ENCODE results near the gene MLEC.

MLEC gene

DNA sequence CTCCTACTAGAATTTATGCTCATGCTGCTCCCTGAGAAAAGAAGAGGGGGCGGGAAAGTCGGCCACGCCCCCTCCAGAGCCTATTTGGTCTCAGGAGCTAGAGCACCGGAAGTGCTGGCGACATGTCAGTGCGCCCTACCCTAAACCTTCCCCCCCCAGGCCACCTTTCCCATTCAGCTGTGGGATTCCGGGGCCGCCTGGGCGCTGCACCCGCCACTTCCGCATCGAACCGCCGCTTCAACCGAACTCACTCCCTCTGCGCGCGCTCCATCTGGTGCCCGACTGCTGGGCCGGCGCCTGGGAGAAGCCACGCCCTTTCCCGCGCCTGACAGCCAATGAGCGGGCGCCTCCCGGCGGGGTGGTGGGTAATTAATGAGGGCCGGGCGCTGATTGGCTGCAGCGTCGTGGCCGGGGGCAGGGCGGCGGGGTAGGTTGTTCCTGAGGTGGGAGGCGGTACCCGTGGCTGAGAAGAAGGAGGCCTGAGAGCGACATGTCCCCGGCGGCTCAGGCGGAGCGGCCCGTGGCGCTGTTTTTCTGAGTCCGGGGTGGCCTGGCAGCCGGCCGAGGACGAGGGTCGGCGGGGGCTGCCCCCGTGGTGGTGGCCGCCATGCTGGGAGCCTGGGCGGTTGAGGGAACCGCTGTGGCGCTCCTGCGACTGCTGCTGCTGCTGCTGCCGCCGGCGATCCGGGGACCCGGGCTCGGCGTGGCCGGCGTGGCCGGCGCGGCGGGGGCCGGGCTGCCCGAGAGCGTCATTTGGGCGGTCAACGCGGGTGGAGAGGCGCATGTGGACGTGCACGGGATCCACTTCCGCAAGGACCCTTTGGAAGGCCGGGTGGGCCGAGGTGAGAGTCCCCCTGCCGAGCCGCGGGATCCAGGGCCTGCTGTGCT, at the start of gene MLEC:
MLEC (plus strand) TSS at position 460 of the 888 bp plus-strand sequence; CDS start at position 608, 148 bp downstream.
- DNase-seq (ENCODE audit: low read depth) = peak; percentile 98

GRCh38 chr12:120639771-120640721, 46.9 kb upstream of the MLEC start, which contains the start of gene CABP1:
TSS of gene CABP1 (plus strand) at chr12:120640626. CDS start at chr12:120640686, 60 bp downstream.
- DNase-seq (ENCODE audit: low read depth) = peak; percentile 64

DNA sequence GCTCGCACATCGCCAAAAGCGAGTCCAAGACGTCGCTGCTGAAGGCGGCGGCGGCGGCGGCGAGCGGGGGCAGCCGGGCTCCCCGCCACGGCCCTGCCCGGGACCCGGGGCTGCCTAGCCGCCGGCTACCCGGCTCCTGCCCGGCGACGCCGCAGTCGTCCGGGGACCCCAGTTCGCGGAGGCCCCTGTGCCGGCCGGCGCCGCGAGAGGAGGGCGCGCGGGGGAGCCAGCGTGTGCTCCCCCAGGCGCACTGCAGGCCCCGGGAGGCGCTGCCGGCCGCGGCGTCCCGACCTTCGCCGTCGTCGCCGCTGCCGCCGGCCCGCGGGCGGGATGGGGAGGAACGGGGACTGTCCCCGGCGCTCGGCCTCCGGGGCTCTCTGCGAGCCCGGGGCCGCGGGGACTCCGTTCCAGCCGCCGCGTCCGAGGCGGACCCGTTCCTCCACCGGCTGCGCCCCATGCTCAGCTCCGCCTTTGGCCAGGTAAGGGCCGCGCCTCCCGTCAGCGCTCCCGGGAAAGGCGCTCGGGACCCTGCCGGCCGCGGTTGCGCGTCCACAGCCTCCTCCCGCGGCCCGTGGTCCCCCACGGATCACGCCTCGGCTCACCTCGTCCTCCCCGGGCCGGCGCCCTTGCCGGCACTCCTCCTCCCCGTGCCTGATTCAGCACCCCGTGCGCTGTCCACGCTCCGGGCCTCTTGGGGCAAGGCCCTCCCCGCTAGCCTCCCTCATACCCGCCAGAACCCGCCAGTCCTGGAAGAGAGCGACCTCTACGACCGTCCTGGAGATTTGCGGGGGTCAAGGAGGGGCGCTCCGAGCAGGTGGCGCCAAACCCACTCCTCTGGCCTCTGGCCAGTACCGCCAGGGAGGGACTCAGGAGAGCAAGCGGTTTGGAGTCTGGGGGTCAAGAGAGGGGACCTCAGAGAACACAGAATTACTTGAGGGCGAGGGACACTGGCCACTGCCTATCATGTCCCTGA, 45.8 kb upstream of the MLEC start:
- peak; percentile 20 for DNase-seq (ENCODE audit: low read depth)

DNA sequence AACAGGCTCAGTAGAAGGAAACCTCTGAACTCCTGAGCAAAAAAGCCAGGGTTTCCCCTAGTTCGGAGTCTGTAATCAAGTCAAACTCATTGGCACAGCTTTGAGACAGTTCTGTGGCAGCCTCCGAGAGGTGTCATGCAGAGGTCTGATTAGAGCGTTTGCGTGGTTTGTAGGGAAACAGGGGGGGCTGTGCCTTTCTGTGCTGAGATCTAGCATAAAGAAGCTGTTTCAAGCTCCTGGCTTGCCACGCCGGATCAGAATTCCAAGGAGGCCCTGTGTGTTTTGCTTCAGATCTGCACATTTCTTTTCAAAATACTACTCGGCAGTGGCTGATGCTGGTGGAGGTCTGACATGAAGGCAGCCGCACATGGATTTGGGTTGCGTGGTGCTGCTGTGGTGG, 44.8 kb upstream of the MLEC start:
- DNase-seq (ENCODE audit: low read depth) = no peak

DNA sequence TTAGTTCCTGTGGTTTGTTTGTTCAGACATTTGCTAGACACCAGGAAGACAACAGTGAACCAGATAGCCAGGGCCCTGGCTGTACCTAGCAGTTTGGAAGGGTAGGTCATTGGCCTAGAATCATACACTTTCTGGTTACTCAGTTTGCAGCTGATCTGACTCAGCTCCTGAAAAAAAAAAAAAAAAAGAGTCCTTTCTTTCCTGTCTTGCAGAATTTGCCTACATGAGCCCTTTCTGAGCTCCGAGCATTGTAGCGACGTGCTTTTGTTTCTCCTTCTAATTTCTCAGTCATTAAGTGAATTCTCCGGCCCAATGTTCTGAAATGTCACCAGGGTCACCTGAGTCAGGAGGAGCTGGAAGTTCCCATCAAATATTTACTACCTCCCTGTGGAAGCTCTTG, 44.1 kb upstream of the MLEC start:
- DNase-seq (ENCODE audit: low read depth) = no peak

- DNase-seq (ENCODE audit: low read depth) = no peak
Measured at GRCh38 chr12:120643574-120643973, 43.4 kb upstream of the MLEC start.

- no peak for DNase-seq (ENCODE audit: low read depth)
Measured at GRCh38 chr12:120646044-120646443, 40.9 kb upstream of the MLEC start.

- DNase-seq (ENCODE audit: low read depth) = no peak
Measured at GRCh38 chr12:120647375-120647755, 39.6 kb upstream of the MLEC start.

DNA sequence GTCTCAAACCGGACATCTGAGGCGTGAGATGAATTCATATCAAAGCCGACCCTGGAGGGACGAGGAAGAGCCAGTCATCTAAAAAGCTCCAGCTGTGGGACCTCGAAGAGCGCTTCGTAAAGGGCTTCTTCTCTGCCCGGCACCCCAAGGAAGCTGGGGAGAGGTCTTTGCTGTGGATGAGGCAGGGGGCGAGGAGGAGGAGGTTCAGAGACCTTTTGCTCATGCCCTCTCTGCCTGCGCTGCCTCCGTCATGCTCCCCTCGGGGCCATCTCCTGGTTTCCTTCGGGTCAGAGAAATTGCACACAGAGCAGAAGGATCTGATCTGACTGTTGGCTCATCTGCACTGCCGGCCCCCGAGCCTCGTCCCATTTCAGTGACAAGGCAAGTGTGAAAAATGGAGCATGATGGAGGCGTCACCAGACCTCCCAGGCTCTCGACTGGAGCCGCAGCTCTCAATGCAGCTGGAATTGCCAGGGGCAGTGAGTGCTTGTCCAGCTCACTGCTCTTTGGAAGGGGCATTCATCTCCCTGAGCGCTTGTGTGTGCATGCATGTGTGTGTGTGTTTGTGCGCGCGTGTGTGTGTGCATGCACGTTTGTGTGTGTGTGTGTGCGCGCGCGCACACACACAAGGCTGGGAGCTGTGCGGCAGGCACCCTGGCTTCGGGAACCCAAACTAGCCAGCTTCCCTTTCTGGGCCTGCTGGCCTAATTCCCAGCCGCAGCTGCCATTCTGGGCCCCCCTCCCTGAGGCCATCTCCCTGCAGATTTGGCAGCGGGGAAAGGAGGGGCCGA, 37.3 kb upstream of the MLEC start:
- DNase-seq (ENCODE audit: low read depth) = no peak

- no peak for DNase-seq (ENCODE audit: low read depth)
Measured at GRCh38 chr12:120650233-120650690, 36.7 kb upstream of the MLEC start.

DNA sequence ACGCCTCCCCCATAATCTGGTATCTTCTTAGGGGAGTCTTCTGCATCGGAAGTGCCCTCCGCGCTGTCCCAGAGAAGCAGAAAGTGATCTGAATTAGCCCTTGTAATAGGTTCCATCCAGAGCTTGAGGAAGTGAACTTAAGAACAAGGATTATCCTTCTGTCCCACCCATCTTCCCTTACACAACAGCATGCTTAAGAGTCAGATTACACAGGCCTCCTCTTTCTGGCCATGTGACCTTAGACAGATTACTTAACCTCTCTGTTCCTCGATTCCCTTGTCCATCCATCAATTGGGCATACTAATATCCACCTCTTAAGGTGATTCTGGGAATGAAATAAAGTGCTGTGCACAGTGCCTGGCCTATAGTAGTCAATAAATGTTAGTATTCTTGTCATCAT, 35.1 kb upstream of the MLEC start:
- no peak for DNase-seq (ENCODE audit: low read depth)

DNA sequence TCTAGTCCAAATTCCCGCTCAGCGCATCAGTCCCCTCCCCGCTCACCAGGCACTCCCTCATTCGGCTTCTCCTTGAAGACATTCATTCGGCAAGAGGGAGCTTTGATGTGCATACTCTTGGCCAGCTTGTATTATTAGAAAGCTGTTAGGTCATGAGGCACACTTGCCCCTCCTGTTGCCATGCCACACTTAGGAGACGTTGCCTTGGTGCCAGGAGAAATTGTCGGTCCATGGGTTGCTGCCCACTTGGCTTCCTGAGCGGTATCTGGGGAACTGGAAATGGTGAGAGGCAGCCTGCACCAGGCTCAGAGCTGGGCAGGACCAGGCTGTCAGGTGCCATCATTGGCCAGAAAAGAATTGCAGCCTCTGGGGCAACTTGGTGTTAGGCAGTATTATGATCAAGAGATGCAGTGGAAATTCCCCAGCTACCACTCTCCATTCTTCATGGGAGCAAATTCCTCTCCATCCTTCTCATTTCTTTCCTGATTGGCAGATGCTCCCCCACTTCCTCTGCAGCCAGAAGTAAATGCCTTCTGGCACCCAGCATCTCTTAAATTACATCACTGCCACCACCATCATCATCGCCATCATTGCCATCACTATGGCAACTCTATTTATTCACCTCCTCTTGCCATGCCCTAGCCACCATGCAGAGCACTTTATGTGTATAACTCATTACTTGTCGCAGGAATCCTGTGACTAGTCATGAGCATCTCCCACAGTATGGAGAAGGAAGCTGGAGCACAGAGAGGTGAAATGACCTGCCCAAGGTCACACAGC, 34.1 kb upstream of the MLEC start:
- no peak for DNase-seq (ENCODE audit: low read depth)

DNA sequence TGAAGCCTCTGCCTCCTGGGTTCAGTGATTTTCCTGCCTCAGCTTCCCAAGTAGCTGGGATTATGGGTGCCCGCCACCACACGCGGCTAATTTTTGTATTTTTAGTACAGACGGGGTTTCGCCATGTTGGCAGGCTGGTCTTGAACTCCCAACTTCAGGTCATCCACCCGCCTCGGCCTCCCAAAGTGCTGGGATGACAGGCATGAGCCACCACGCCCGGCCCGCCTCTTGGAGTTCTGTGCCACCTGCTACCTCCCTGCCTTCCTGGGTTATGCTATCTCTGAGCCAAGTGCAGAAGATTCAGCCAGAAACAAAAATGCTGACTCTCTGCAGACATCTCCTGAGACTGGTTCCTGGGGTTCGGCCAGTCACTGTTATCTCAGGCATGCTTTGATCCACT, 33.3 kb upstream of the MLEC start:
- no peak for DNase-seq (ENCODE audit: low read depth)

GRCh38 chr12:120654656-120655055, 32.3 kb upstream of the MLEC start:
- DNase-seq (ENCODE audit: low read depth) = no peak

DNA sequence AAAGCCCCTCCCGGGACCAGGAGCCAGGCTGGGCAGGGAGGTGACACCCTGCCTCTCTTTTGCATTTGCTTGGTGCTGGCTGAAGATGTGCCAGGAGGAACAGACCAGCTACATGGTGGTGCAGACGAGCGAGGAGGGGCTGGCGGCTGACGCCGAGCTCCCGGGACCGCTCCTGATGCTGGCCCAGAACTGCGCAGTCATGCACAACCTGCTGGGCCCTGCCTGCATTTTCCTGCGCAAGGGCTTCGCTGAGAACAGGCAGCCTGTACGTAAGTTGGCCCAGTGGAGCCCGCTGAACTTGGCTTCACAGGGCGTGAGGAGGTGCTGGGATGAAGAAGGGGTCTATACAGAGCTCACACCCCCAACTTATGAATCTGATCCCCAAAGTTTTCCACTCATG, 30.9 kb upstream of the MLEC start:
- no peak for DNase-seq (ENCODE audit: low read depth)

GRCh38 chr12:120658286-120659150, 28.4 kb upstream of the MLEC start:
- no peak for DNase-seq (ENCODE audit: low read depth)

DNA sequence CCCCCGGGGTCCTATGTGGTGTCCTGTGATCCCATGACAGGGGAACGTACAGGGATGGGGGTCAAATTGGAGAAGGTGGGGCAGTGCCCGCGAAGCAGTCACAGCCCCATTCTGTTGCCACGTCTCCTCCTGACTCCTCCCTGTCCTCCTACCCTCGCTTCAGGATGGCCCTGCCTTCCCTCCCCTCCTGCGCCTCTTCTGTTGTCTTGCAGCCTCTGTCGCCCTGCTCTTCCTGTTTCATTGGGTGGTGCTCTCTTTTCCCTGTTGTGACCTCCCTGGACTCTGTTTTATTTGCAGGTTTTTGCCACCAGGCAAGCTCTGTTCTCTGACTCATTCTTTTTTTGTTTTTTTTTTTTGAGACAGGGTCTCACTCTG, 27.8 kb upstream of the MLEC start:
- no peak for DNase-seq (ENCODE audit: low read depth)

DNA sequence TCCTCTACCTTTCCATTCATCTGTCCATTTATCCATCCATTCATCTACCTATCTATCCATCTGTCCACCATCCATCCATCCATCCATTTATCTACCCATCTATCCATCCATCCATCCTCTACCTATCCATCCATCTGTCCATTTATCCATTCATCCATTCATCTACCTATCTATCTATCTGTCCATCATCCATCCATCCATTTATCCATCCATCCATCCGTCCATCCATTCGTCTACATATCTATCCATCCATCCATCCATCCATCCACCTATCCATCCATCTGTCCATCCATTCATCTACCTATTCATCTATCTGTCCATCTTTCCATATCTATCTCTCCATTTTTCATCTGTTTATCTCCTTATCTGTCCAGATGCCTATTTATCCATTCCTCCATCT, 25.5 kb upstream of the MLEC start:
- no peak for DNase-seq (ENCODE audit: low read depth)

- no peak for DNase-seq (ENCODE audit: low read depth)
Measured at GRCh38 chr12:120662879-120663278, 24.1 kb upstream of the MLEC start.
